Activated CD4-positive, alpha-beta T cell treated with anti-CD3 and anti-CD28 coated beads for 1 hour (primary cell): ENCODE results near the gene CDH22.

Experiments used
- DNase-seq: peaks from one replicate; pipeline ENCODE4 v3.0.0-alpha.2; 2020

CDH22 gene

DNA sequence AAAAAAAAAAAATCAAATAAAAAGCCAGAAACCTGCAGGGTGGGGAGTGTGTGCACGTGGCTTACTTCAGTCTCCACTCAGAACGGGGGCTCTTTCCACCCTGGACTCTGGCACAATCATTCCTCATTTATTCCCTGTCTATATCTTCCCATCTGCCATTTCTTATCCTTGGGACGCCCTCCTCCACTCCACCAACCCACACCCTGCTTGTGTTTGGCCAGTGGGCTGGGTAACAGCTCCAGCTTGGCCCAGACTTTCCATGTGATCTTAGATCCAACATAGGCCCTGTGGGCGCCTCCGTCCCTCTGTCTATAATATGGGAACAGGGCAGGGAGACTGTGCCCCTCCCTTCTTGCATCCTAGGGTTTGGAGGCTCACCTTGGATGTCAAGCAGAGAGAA lies 122.1 kb downstream of the CDH22 start:
- no peak for DNase-seq

DNA sequence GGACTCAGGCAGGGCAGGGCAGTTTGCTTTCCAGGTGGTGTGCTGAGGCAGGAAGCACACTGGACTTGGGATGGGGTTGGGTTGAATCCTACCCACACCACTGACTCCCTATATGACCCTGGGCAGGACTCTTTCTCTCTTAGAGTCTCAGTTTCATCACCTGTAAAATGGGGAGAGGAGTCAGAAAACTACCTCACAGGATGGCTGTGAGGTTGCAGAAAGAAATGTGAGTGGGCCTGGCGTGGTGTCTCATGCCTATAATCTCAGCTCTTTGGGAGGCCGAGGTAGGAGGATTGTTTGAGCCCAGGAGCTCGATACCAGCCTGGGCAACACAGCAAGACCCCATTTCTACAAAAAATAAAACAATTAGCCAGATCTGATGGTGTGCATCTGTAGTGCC lies 122.9 kb downstream of the CDH22 start:
- DNase-seq, result no peak

DNA sequence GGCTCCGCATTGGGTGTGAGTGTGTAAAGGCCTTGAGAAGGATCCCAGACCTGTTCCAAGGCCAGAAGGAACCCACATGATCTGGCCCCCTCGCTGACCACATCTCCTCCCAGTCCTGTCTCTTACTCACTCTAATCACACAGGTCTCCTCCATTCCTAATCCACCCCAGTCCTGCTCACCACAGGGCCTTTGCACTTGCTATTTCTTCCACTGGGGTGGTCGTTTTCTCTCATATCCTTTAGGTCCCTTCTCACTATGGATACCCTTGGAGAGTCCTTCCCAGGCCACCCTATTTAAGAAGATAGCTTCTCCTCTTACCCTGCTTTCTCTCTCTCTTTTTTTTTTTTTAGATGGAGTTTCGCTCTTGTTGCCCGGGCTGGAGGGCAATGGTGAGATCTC lies 124.5 kb downstream of the CDH22 start:
- no peak for DNase-seq

DNA sequence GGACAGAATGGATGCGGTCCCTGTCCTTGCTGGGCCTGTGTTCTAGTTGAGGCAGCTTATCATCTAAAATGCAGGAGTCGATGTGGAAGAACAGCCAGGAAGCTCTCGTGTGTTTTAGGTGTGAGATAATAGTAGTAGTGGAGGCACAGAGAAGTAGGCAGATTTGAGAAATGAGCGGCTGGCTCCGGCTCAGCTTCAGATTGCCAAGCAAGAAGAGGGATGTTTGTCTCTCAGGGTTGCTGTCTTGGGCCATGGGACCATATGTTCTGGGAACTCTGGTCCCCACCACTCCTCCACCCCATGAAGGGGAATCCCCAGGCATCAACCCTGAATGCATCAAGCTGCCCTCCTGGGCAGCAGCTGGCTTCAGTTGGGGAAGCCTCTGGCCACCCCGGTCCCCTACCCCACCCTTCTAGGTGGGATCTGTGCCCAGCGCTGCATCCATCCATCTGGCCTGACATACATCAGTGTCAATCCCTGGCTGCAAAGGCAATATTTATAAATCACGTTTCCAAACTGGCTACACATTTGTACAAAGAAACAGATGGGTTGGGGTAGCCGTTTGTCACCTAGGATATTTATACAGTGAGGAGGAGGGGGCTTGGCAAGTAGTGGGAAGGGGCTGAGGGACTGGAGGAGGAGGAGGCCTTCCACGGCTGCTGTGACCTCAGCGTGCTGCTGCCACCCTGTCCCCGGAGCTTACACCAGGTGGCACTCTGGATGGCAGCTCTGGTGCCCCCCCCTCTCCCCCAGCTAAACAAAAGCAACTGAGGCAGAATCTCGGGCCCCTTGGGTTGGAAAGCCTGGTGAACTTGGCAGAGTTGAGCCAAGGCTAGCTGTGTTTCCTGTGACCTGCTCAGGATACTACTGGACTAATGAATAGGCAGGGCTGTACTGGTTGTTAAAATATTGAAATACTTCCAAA lies 125.8 kb downstream of the CDH22 start:
- DNase-seq, result no peak

DNA sequence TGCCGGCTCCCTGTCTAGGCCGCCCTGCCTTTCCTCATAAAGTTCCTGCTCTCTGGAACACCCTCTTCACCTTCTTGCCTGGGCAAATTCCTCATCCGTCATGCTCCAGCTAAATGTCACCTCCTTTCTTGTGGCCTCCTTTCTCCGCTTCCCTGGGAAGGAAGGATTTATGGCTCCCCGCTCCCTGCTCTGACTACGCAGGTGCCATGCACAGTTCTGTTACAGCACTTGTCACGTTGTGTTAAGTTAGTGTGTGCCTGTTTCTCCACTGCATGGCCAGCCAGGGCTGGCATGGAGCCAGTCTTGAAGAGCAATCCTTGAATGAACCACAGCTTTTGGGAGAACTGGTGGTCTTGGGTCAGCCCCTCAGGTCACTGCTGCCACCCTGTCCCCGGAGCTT lies 128.4 kb downstream of the CDH22 start:
- no peak for DNase-seq

DNA sequence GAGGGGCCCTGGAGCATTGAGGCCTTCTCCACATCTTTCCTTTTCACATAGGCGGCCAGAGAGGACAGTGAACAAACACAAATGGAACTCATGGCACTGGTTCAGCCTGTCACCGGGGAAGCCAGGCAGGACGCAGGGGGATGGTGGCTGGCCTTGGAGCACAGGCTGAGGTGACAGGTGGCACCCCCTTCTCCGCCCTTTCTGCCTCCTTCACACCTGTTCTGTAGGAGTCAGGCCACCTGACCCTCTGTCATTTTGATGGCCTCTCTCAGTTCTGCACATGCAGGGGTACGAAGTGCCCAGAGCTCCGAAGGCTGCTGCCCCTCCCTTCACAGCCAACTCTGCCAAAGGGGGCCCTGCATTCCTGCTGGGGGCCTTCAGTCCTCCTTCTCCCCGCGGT lies 129.4 kb downstream of the CDH22 start:
- no peak for DNase-seq

DNA sequence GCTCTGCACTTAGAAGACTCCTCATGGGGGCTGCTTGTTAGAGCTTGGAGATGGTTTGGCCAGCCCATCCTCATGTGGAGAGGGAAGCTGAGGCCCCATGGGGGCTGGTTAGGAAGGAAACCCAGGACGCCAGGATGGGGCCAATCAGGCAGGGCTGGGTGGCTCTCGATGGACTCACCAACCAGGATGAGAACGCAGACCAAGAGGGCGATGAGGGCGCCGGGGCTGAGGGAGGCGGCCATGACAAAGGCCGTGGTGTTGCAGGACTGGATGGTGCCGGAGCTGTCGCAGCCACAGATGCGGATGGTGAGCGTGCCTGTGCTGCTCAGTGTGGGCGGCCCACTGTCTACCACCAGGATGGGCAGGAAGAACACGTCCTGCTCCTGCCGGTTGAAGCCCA lies 130.5 kb downstream of the CDH22 start:
- DNase-seq, result no peak

DNA sequence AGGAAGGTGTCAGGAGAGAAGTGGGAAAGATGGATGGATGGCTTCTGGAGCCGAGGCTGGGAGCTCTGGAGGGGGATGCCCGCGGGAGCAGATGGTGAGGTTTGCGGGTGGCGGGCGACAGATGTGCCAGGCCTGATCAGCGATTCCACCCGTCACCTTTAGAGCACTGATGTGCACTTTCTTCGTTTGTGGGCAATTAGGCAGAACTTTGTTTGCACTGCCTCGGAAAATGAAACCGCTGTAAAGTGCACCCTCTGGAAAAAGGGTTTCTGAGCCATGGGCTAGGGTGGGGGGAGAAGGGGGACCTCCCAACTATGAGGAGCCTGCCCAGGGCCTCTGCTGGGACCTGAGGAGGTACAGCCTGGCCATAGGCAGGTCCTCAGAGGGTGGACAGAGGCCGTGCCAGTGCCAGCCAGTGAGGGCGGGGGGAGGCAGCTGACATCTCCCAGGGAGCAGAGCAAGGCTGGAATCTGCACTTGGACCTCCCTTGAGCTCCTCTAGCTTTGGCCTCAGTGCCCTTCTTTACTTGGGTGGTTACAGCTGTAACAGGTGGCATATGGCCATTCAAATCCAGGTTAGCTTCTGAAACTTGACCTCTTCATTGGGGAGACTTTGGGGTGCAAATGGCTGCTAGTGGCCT lies 131.4 kb downstream of the CDH22 start:
- no peak for DNase-seq

DNA sequence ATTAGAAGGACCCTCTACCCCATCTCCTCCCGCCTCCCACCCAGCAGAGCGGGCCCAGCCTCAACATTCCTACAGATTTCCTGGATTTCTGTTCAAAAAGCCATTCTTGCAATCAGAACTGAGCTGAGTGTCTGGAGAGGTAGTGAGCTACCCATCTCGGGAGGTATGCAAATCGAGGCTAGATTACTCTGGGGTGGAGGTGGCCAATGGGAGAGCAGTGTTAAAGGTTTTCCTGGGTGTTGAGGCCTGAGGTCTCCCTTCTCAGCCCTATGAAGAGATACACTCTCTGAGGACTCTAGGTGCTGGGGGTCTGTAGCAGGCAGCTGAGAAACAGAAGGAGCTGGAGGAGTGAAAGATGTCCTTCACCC lies 133.2 kb downstream of the CDH22 start:
- no peak for DNase-seq

DNA sequence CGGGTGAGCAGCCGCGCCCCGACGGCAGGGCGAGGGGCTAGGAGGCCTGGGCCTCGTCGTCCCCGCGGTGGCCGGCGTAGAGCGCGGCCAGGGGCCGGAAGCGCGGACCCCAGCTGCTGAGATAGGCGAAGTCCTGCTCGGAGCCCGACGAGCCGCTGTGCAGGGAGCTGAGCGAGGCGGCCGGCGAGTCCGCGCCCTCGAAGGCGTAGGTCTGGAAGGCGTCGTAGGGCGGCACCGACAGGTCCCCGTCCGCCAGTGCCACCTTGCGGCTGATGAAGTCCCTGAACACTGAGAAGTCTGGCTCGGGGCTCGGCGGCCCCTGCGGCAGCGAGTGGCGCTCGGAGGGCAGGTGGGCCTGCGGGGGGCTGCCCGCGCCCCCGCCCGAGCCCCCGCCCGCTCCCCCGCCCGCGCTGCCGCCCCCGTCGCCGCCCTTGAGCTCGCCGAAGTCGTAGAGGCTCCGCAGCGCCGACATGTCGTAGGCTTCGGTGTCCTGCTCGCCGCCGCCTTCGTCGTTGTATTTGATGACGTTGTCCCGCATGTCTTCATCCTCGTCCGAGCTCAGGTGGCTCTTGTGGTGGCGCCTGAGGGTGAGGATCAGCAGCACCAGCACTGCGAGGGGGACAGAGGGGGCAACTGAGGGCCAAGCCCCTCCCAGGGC lies 133.7 kb downstream of the CDH22 start:
- DNase-seq, result peak; percentile 58

DNA sequence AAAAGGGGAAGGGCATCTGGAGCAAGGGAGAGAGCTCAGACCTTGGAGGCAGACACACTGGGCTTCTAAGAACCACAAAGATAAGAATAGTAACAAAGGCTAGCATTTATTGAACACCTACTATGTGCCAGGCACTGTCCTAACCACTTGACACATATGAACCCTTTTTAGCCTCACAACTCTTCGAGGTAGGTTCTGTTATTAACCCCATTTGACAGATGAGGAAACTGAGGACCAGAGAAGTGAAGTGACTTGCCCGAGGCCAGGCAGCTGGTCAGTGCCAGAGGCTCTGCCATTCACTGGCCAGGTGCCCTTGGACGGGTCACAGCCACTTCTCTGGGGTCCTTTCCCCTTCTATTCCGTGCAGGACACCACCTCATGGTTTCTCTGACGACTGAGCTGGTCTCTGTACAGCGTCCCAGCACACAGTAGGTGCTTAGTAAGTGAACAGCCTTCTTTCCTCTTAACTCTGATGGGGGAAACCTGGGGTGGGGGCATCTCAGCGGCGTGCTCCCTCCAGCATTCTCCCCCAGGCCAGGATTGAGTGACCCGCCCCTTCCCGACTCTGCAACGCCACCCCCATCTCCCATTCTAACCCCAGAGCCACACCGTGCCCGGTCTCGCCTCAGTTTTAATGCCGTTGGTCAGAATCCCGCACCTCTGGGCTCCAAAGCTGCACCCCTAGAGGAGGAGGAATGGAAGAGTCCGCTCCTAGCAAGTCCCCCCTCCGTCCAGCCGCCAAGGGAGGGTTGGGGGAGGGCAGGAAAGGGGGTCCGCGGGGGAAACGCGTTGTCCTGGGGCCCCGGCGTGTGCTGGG lies 134.4 kb downstream of the CDH22 start:
- DNase-seq, result no peak

DNA sequence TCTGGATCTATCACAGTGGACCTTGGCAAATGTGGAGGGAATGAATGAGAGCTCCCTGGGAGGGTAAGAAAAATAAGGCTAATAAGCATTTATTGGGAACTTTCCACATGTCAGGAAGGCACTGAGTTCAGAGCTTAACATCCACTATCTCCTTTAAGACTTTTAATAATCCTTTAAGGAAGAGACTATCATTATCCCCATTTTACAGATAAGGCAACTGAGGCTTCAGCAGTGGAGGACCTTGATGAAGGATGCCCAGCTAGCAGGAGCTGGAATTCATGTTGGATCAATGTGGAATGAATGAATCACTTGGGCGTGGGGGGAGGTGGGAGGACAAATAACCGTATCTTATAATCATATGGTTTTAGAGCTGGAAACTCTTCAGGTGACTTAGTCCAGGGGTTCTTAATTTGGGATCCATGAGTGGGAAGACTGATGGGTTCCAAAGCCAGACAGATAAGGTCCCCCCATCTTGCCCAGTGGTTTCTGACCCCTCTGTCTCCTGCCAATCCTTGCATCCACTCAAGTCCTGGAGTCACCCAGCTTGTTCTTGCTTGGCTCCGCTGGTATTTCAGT lies 135.2 kb downstream of the CDH22 start:
- no peak for DNase-seq

DNA sequence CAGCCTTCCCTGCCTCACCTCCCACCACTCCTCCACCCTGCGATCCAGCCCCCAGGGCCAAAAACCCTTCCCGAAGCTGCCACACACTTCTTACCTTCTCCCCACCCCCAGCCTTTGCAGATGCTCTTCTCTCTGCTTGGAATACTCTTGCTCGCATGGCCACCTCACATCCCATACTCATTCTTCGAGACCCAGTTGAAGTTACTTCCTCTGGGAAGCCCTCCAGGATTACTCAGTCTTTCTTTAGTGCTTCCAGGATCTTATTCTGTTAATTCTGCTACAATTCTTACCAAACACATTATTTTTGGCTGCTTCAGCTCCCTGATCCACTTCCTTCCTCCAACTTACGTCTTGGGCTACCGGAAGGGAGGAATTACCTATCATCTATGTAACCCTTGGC lies 135.8 kb downstream of the CDH22 start:
- no peak for DNase-seq

DNA sequence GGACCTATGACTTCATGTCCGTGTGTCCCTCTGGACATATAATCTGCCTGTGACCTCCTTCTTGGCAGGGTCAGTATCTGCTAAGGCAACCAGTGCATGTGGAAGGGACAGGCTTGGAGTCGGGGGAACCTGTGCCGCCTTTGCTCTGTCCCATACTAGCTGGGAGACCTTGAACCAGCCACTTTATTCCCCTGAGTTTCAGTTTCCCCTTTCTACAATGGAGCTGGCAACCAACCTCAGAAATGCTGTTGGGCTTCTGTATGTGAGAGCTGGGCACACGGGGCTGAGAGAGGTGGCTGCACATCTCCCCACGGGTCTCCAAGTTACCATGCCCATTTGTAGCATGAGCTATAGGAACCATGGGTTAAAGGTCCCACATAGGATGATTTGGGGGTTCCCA lies 136.4 kb downstream of the CDH22 start:
- no peak for DNase-seq

DNA sequence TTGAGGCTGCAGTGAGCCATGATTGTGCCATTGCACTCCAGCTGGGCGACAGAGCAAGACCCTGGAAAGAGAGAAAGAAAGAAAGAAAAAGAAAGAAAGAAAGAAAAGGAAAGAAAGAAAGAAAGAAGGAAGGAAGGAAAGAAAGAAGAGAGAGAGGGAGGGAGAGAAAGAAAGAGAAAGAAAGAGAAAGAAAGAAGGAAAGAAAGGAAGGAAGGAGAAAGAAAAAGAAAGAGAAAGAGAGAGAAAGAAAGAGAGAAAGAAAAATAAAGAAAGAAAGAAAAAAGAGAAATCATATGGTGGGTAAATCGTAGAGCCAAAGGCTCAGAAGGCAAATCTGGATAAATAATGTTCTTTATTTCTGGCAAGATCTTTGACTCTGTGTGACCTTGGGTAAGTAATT lies 136.8 kb downstream of the CDH22 start:
- no peak for DNase-seq

DNA sequence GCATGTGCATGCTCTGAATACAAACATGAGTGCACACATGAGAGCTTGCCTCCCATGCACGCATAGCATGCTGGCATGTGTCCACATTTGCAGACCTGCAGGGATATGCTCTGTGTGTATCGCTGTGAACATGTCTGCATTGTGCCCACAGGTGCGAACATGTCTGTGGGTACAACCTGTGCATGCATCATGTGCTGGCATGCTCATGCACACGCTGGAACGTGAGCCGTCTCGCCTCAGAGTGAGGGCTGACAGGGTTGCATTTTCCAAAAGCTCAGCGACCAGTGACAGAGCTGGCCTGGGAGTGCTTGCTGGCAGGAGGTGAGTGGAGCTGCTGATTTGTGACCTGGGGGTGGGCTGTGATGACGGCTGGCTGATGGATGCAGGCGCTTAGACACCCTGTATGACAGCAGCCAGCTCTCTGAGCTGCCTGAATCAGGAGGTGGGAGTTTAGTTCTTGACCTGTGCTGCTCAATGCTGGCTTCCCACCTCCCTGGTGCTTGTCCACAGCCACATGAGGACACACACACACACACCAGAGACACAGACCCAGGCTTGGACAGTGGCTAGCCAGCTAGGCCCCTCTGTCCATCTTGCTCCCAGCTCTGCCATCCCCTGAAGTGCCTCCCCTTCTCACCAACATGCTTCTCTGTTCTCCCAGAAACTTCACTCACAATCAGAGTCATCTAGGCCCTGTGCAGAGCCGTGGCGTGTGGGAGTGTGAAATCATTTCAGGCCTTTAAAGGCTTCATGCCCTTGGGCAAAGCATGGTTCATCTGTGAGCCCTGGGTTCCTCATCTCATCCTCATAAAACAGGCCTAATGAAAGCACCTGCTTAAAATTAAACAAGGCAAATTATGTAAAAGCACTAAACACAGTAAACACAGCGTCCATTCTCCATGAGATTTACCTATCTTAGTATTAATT lies 138.8 kb downstream of the CDH22 start:
- DNase-seq, result no peak

DNA sequence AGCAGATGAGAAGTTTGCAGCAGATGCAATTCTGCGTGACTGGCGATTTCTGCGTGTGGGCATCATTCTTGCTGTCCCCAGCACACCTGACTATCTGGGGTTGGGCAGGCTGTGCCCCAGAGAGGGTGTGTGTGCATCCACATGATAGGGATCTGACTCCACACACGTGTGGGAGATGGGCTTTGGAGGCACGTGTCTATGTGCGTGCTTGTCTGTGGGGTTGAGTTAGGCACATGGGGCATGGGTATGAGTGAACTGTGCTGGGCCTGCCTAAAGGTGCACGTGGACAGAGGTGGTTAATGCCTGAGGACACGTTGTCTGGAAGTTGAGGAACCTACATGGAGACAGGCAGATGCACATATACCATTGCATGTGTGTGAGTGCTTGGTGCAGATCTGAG lies 139.9 kb downstream of the CDH22 start:
- DNase-seq, result no peak

DNA sequence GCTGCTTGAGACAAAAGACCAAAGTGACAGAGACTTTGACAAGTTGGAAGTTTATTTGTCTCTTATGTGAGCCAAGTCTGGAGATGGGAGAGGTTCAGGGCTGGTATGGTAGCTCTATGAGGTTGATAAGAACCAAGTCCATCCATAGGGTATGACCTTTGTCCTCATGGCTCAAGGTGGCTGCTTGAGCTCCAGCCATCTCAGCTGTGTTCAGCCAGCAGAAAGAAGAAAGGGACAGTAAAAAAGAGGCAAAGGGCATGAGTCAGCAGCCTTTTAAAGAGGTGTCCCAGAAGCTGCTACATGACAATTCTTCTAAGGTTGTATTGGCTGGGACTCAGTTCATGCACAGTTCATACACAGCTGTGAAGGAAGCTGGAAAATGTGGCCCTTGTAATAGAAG lies 141.2 kb downstream of the CDH22 start:
- DNase-seq, result no peak

DNA sequence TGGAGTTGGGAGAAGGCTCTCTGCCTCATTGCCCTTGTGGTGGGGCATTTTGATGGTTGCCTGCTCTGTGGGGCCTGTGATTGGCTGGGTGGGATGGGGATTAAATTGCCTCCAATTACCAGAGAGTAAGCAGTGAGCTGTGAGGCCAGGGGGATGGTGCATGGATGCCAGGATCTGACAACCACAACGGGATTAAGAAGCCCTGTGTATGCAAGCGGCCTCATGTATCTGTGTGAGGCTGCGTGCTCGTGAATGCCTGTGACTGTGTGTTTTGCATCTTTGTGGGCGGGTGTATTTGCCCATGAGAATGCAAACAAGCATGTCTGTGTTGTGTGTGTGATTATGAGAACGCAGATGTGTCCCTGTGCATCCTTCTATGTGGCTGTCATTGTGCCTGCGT lies 144.0 kb downstream of the CDH22 start:
- no peak for DNase-seq

DNA sequence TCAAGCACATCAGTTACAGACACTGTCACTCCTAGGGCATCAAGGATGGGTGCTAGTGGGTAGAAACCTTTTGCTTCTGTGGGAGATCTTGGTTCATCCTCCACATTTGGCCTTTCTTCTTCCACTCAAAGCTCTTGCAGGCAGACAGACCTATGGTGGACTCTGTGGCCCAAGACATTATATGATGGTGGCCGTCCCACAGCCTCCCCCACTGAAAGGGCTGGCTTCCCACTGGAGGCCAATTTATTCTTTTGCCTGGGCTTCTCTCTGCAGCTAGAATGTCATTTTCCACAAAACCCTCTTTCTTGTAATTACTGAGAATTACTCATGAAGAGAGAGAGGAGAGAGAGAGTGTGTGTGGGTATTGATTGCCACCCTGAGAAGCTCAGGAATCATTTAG lies 146.4 kb downstream of the CDH22 start:
- DNase-seq, result no peak

DNA sequence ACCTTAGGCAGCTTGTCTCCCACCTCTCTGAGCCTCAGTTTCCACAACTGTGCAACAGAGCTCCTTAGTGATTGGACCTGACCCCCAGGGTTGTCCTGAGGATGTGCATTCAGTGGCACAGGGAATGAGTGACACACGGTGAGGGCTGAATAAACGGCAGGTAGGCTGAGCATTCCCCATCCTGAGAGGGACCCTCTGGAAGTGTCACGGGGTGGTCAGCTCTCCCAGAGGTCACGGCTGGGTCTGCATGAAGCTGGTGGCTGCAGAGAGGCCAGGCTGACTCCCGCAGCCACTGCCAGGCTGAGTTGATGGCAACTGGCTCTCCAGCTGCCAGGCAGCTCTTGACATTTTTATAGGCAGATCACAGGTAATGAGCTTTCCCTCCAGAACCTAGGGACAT lies 147.6 kb downstream of the CDH22 start:
- DNase-seq, result no peak
